M059J (cell line): ENCODE measurements around the gene MAN2A2. TPM values are rescaled to one million over a fixed set of nuclear protein-coding genes. Genes with fewer than 3 reads are reported as not detected.

Experiments used
- DNase-seq: peaks from one replicate; pipeline ENCODE4 v3.0.0-alpha.2; 2012; ENCODE audit warnings: low read depth
- total RNA-seq: library from RNA; depleted of rRNA; stranded (reverse); fragments of >200 nt; shearing (Covaris generic); gene quantifications from 2 replicates; pipeline ENCODE4 v1.2.3, GENCODE V29; 2014; rRNA removed

Gene MAN2A2
- total RNA-seq, 1 experiment from 2014 or later, result 9.6 TPM

- DNase-seq, result no peak
Observed at GRCh38 chr15:90960298-90961091, 57.4 kb downstream of the MAN2A2 start.

- no peak for DNase-seq
Observed at GRCh38 chr15:90962021-90962420, 58.9 kb downstream of the MAN2A2 start.

GRCh38 chr15:90966262-90966661 is 63.2 kb downstream of the MAN2A2 start:
- no peak for DNase-seq

GRCh38 chr15:90967206-90967605 is 64.1 kb downstream of the MAN2A2 start:
- DNase-seq, result no peak

GRCh38 chr15:90968434-90968833 is 65.3 kb downstream of the MAN2A2 start:
- DNase-seq, result no peak

- DNase-seq, result no peak
Observed at GRCh38 chr15:90970274-90970673, 67.2 kb downstream of the MAN2A2 start.

GRCh38 chr15:90972133-90972532 is 69.0 kb downstream of the MAN2A2 start:
- DNase-seq, result no peak

Other genes with a start within 250 kb of the MAN2A2 start
- gene BLM, start 186.0 kb upstream of the MAN2A2 start, total RNA-seq, result 7.7 and 9.0 TPM in 2 replicates
- 16.5 and 33.6 TPM in 2 replicates for gene FURIN, start 34.7 kb upstream of the MAN2A2 start, total RNA-seq
- not detected in 2 replicates for gene FES, start 18.8 kb upstream of the MAN2A2 start, total RNA-seq
- gene HDDC3, start 29.2 kb downstream of the MAN2A2 start, total RNA-seq, result 9.9 and 12.4 TPM in 2 replicates
- gene UNC45A, start 32.0 kb downstream of the MAN2A2 start, total RNA-seq, result 34.0 and 54.9 TPM in 2 replicates
- 6.4 and 13.0 TPM in 2 replicates for gene RCCD1, start 51.6 kb downstream of the MAN2A2 start, total RNA-seq
- 262 and 342 TPM in 2 replicates for gene PRC1, start 91.2 kb downstream of the MAN2A2 start, total RNA-seq
- gene VPS33B, start 119.3 kb downstream of the MAN2A2 start, total RNA-seq, result 7.3 TPM in 2 replicates
- not detected in 2 replicates for gene SV2B, start 197.0 kb downstream of the MAN2A2 start, total RNA-seq